Measurements from ENCODE around the gene DYNLT1. TPM values are rescaled to one million over a fixed set of nuclear protein-coding genes. Genes with fewer than 3 reads are reported as not detected.

The DYNLT1 gene
- total and polyA plus RNA-seq, 10 of the 15 experiments (the other 5 are each of a cell fraction or from before 2014, with no cell fraction given) = 33.6 to 298 (median 89.2) TPM

GRCh38 chr6:158595223-158595622 lies 49.3 kb downstream of the DYNLT1 start:
- no peak overlapping the region for H3K4me3 ChIP-seq
- BruUV-seq (replicated peaks) = no TSS peak
- FAIRE-seq (no peak), DNase-seq (ENCODE audit: low read depth, low spot score) (no peak), ATAC-seq (peak; percentile 58; the same call in 2 of the 3 replicates)
- H3K79me2 ChIP-seq (ENCODE audit: control insufficient read depth, insufficient read depth, low read length) = no peaks in the 10 kb centered on the region
- TF ChIP-seq CTCF (IDR thresholded peaks at IDR 0.05 in 2 of 3, conservative IDR thresholded peaks at IDR 0.05 in 1 of 3; ENCODE audit: control insufficient read depth in 2 of 3, extremely low read depth in 1 of 3, insufficient read depth in 1 of 3, low read depth in 3 of 3, low read length in 3 of 3) (peak; percentile 19 to 30 (median 25); a peak in 4 of 6 replicates), SMARCA5 (IDR thresholded peaks at IDR 0.05) (no peak), RAD21 (IDR thresholded peaks at IDR 0.05; ENCODE audit: insufficient read depth, low read depth, low read length) (peak; percentile 16; the same call in 1 of the 2 replicates), SMC3 (IDR thresholded peaks at IDR 0.05; ENCODE audit: borderline replicate concordance, low read length) (peak; percentile 31; the same call in 1 of the 2 replicates)
- ChIA-PET CTCF (interaction anchor here (0.6 to 4.4 kb wide), 7 partner anchors 10 to 381 kb away, joined by 3 to 18 read pairs (median 5); no protein-coding TSS in a partner anchor), SMC1A (ENCODE audit: uncharacterized antibody, unreplicated experiment) (interaction anchor here (0.5 to 2.0 kb wide), 8 partner anchors 10 to 382 kb away, joined by 3 to 9 read pairs (median 3); no protein-coding TSS in a partner anchor), RAD21 (ENCODE audit: unreplicated experiment) (interaction anchor here (1.9 to 2.0 kb wide), 2 partner anchors 374 to 381 kb away, joined by 7 read pairs; no protein-coding TSS in a partner anchor), POLR2A (interaction anchor here (0.6 kb wide), 1 partner anchor 13 kb away, joined by 3 read pairs; no protein-coding TSS in a partner anchor)
- H3K36me3 ChIP-seq (ENCODE audit: control insufficient read depth in 2 of 2, insufficient read depth in 2 of 2, low read length in 1 of 2) = peaks cover 12% of the 10 kb centered on the region in 2 experiments
- no peaks in the 10 kb centered on the region for H4K20me1 ChIP-seq (ENCODE audit: control insufficient read depth, insufficient read depth)
- H3K9ac ChIP-seq (ENCODE audit: control insufficient read depth, insufficient read depth, low read length) = no peak overlapping the region
- H3K27me3 ChIP-seq (replicated peaks in 1 of 2; ENCODE audit: control insufficient read depth in 2 of 2, insufficient read depth in 2 of 2, low read length in 1 of 2) = no peaks in the 10 kb centered on the region
- intact Hi-C loops (cut with micrococcal nuclease; ENCODE audit: unreplicated experiment) (no loop called here), in situ Hi-C loops (cut with MboI) (no loop called here)
- no peak overlapping the region for H3K27ac ChIP-seq (ENCODE audit: control insufficient read depth, insufficient read depth)
- WGBS (ENCODE audit: insufficient coverage, insufficient replicate concordance, low lambda C conversion rate, missing lambda C conversion rate) = 92% methylated on average over 5 of the region's 5 CpGs
- H3K4me1 ChIP-seq (ENCODE audit: control insufficient read depth, insufficient read depth, low read length) = no peaks in the 10 kb centered on the region
- no peak overlapping the region for H2AFZ ChIP-seq (ENCODE audit: control insufficient read depth, low read depth, low read length)
- H3K4me2 ChIP-seq (ENCODE audit: control insufficient read depth, insufficient read depth) = no peak overlapping the region
- H3K9me3 ChIP-seq (replicated peaks; ENCODE audit: control insufficient read depth, insufficient read depth, low read length) = no peaks in the 10 kb centered on the region

Measured in GM12878 (cell line).